HepG2 (cell line): Measurements from ENCODE around the gene ARID1A. TPM values are rescaled to one million over a fixed set of nuclear protein-coding genes. Genes with fewer than 3 reads are reported as not detected.
A peak's percentile ranks its signal among the peaks of the same experiment; 100 is the strongest.

Experiments
- HNRNPUL1 ChIP-seq: fragments of 200-400 bp; formaldehyde crosslinking; IDR thresholded peaks from 2 replicates; pipeline ENCODE4 v1.6.1; 2017; ENCODE audit warnings: low read depth, mild to moderate bottlenecking, low read length, moderate library complexity
- HOXA7 ChIP-seq: sonication (generic); formaldehyde crosslinking; IDR thresholded peaks from 2 replicates; pipeline ENCODE4 v1.8.1; 2022; ENCODE audit warnings: mild to moderate bottlenecking, missing genetic modification reagents, moderate library complexity
- MLXIP ChIP-seq: sonication (generic); formaldehyde crosslinking; IDR thresholded peaks from 2 replicates; pipeline ENCODE4 v1.9.0; 2021; ENCODE audit warnings: missing genetic modification reagents, borderline replicate concordance
- MTF2 ChIP-seq: sonication (generic); formaldehyde crosslinking; IDR thresholded peaks from 2 replicates; pipeline ENCODE4 v1.5.0; 2020; ENCODE audit warnings: missing genetic modification reagents, borderline replicate concordance
- MYPOP ChIP-seq: sonication (generic); formaldehyde crosslinking; IDR thresholded peaks from 2 replicates; pipeline ENCODE4 v1.8.1; 2023; ENCODE audit warnings: mild to moderate bottlenecking, moderate library complexity, missing genetic modification reagents
- NCOA1 ChIP-seq: sonication (generic); formaldehyde crosslinking; IDR thresholded peaks from 2 replicates; pipeline ENCODE4 v1.9.0; 2021; ENCODE audit warnings: missing genetic modification reagents
- SRSF9 ChIP-seq: fragments of 200-400 bp; formaldehyde crosslinking; IDR thresholded peaks from 2 replicates; pipeline ENCODE4 v1.6.1; 2018; ENCODE audit warnings: borderline replicate concordance, mild to moderate bottlenecking, low read depth, low read length; ENCODE audit not compliant: insufficient read depth, poor library complexity, severe bottlenecking
- TEF ChIP-seq: sonication (generic); formaldehyde crosslinking; IDR thresholded peaks from 2 replicates; pipeline ENCODE4 v1.5.0; 2020; ENCODE audit warnings: missing genetic modification reagents
- USF2 ChIP-seq, 2 experiments: sonication (generic) in 1 of 2; formaldehyde crosslinking in 1 of 2; IDR thresholded peaks; 2 replicates each; pipeline versions ENCODE4 v1.5.1 to v1.6.1; 2011 to 2020; ENCODE audit warnings: borderline replicate concordance in 1 of 2, low read depth in 1 of 2, low read length in 1 of 2, mild to moderate bottlenecking in 1 of 2, missing genetic modification reagents in 1 of 2, moderate library complexity in 1 of 2
- ZFP36L1 ChIP-seq: sonication (generic); formaldehyde crosslinking; IDR thresholded peaks from 2 replicates; pipeline ENCODE4 v1.8.0; 2022; ENCODE audit warnings: mild to moderate bottlenecking, missing genetic modification reagents, moderate library complexity
- ZNF503 ChIP-seq: sonication (generic); formaldehyde crosslinking; IDR thresholded peaks from 2 replicates; pipeline ENCODE4 v1.4.0; 2020; ENCODE audit warnings: missing genetic modification reagents
- polyA plus RNA-seq, 8 experiments: library from polyadenylated mRNA; depleted of rRNA in 3 of 8; stranded (reverse) in 7 of 8; unstranded in 1 of 8; fragments of >200 nt; fragmentation: Illumina TruSeq in 4 of 8; extraction: Trizol in 4 of 8; gene quantifications; 2 replicates each; pipeline versions ENCODE4 v1.2.1 to v1.2.3, GENCODE V29; 2011 to 2016; ENCODE audit warnings: low read depth in 4 of 8, missing spikeins in 1 of 8, mixed read lengths in 1 of 8; ENCODE audit not compliant: insufficient read depth in 1 of 8
- total RNA-seq, 5 experiments: library from RNA; depleted of rRNA; stranded (reverse); fragments of >200 nt; fragmentation: Illumina TruSeq; extraction: Trizol; gene quantifications; 2 replicates each; pipeline ENCODE4 v1.2.3, GENCODE V29; 2016; ENCODE audit warnings: low read depth in 1 of 5
- TF ChIP-seq, protein P1 (sequence below): sonication (generic); formaldehyde crosslinking; conservative IDR thresholded peaks from 2 replicates; pipeline ENCODE4 v1.5.0; 2020; ENCODE audit warnings: missing genetic modification reagents
- TF ChIP-seq, protein P2 (sequence below): sonication (generic); formaldehyde crosslinking; IDR thresholded peaks from 2 replicates; pipeline ENCODE4 v1.5.0; 2020; ENCODE audit warnings: mild to moderate bottlenecking, missing genetic modification reagents

The ARID1A gene
- total and polyA plus RNA-seq, 2 of the 13 experiments (the other 11 are each of a cell fraction or from before 2014, with no cell fraction given), result 11.9 to 15.9 TPM

DNA sequence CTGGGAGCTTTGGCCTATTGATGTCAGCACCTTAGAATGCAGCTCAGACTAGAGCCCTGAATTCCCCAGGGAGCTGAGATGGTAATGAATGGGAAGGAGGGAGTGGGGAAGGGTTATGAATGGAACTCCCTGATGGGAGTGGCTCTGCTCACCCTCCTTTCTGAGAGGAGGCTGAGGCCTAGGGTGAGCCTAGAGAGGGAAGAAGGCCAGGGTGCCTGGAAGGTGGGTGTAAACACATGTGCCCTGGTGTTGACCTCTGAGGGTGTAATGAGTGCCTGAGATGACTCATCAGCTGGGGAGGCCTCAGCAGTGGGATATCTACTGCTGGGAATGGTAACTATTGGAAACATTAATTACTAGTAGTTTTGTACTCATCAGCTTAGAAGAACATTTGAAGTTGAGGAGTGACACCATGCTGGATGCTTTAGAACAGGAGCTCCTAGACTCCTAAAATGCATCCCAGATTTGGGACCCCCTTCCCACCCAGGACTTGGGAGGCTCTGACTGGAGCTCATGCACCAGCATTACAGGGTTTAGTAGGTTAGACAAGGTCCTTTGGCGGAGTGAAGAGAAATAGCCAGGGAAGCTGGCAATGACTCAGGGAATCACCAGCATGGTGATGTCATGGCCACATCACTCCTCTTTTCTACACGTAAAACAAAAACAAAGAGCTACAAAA lies 76.0 kb downstream of the ARID1A start (continued):
- TF ChIP-seq MLXIP (no peak), USF2 (IDR thresholded peaks at IDR 0.05; ENCODE audit: low read depth, low read length) (no peak), USF2 (CRISPR knock-in tag; IDR thresholded peaks at IDR 0.05; ENCODE audit: borderline replicate concordance) (no peak), HNRNPUL1 (no peak), MTF2 (no peak), TEF (no peak), HOXA7 (CRISPR knock-in tag) (no peak), ZNF503 (CRISPR knock-in tag) (no peak), SRSF9 (no peak), MYPOP (0 out of 2 replicates have a peak, but pooled peaks have one; percentile 19), NCOA1 (CRISPR knock-in tag) (no peak), ZFP36L1 (CRISPR knock-in tag) (no peak)
- TF ChIP-seq, protein P1, sequence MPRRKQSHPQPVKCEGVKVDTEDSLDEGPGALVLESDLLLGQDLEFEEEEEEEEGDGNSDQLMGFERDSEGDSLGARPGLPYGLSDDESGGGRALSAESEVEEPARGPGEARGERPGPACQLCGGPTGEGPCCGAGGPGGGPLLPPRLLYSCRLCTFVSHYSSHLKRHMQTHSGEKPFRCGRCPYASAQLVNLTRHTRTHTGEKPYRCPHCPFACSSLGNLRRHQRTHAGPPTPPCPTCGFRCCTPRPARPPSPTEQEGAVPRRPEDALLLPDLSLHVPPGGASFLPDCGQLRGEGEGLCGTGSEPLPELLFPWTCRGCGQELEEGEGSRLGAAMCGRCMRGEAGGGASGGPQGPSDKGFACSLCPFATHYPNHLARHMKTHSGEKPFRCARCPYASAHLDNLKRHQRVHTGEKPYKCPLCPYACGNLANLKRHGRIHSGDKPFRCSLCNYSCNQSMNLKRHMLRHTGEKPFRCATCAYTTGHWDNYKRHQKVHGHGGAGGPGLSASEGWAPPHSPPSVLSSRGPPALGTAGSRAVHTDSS (CRISPR knock-in tag), result no peak
- TF ChIP-seq, protein P2, sequence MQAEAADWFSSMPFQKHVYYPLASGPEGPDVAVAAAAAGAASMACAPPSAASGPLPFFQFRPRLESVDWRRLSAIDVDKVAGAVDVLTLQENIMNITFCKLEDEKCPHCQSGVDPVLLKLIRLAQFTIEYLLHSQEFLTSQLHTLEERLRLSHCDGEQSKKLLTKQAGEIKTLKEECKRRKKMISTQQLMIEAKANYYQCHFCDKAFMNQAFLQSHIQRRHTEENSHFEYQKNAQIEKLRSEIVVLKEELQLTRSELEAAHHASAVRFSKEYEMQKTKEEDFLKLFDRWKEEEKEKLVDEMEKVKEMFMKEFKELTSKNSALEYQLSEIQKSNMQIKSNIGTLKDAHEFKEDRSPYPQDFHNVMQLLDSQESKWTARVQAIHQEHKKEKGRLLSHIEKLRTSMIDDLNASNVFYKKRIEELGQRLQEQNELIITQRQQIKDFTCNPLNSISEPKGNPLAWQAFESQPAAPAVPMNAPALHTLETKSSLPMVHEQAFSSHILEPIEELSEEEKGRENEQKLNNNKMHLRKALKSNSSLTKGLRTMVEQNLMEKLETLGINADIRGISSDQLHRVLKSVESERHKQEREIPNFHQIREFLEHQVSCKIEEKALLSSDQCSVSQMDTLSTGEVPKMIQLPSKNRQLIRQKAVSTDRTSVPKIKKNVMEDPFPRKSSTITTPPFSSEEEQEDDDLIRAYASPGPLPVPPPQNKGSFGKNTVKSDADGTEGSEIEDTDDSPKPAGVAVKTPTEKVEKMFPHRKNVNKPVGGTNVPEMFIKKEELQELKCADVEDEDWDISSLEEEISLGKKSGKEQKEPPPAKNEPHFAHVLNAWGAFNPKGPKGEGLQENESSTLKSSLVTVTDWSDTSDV (CRISPR knock-in tag), result no peak
